B cell (primary cell): ENCODE measurements around the gene ITPR1. TPM values are rescaled to one million over a fixed set of nuclear protein-coding genes. Genes with fewer than 3 reads are reported as not detected.

Experiments
- ATAC-seq: fragments of 200-7000 bp; cut with Tn5 transposase; one replicate; pipeline ENCODE4 v1.10.0; 2021; ENCODE audit warnings: low read depth, mild to moderate bottlenecking, moderate number of reproducible peaks, moderate library complexity
- CTCF ChIA-PET: fragments of 350-600 bp; sonication (Branson Sonifier 250); formaldehyde crosslinking; loops from one replicate; lab custom pipeline; 2021; ENCODE audit warnings: antibody characterized with exemption, inconsistent platforms; lab: Charles Lee
- POLR2A ChIA-PET: fragments of 350-600 bp; sonication (Branson Sonifier 250); formaldehyde crosslinking; loops from one replicate; lab custom pipeline; 2021; ENCODE audit warnings: antibody characterized with exemption; lab: Charles Lee
- DNase-seq: peaks from one replicate; pipeline ENCODE4 v3.0.0; 2013
- H2AFZ ChIP-seq: 2 replicates; pipeline ENCODE4 v1.6.1; 2012; ENCODE audit warnings: mild to moderate bottlenecking, low read depth, low read length; ENCODE audit not compliant: insufficient read depth, poor library complexity, severe bottlenecking
- H3K27ac ChIP-seq, 2 donors: 1 replicate in 1 of 2; 2 replicates in 1 of 2; pipeline ENCODE4 v1.5.1; 2012 to 2013; ENCODE audit warnings: low read length in 2 of 2, mild to moderate bottlenecking in 2 of 2, moderate library complexity in 1 of 2
- H3K27me3 ChIP-seq, 4 experiments: fragments of 200-600 bp in 1 of 4; sonication (generic) in 1 of 4; replicated peaks in 1 of 4; 1 replicate in 2 of 4; 2 replicates in 2 of 4; pipeline versions ENCODE4 v1.6.1 to v1.7.0; 2013 to 2016; ENCODE audit warnings: low read length in 3 of 4, mild to moderate bottlenecking in 2 of 4, mixed read lengths in 1 of 4, moderate library complexity in 1 of 4; ENCODE audit not compliant: insufficient read depth in 4 of 4, control insufficient read depth in 3 of 4; ENCODE audit errors: control extremely low read depth in 1 of 4
- H3K36me3 ChIP-seq, 2 experiments: replicated peaks in 1 of 2; 1 replicate in 1 of 2; 2 replicates in 1 of 2; pipeline versions ENCODE4 v1.6.1 to v1.7.1; 2013; ENCODE audit warnings: low read length in 1 of 2; ENCODE audit not compliant: insufficient read depth in 2 of 2, control insufficient read depth in 1 of 2; ENCODE audit errors: control extremely low read depth in 1 of 2, extremely low read depth in 1 of 2
- H3K4me1 ChIP-seq, 2 donors: fragments of 200-600 bp in 1 of 2; sonication (generic) in 1 of 2; 1 replicate in 1 of 2; 2 replicates in 1 of 2; pipeline versions ENCODE4 v1.5.1 to v1.6.1; 2013 to 2017; ENCODE audit warnings: low read length in 2 of 2; ENCODE audit not compliant: control insufficient read depth in 2 of 2, insufficient read depth in 2 of 2
- H3K4me2 ChIP-seq: replicated peaks from 2 replicates; pipeline ENCODE3; 2012; ENCODE audit warnings: mild to moderate bottlenecking, low read depth, low read length; ENCODE audit not compliant: poor library complexity, severe bottlenecking
- H3K4me3 ChIP-seq, 5 experiments: fragments of 200-600 bp in 1 of 5; sonication (generic) in 1 of 5; 1 replicate in 3 of 5; 2 replicates in 2 of 5; pipeline versions ENCODE4 v1.5.1 to v1.7.0; 2011 to 2016; ENCODE audit warnings: low read length in 4 of 5, mild to moderate bottlenecking in 4 of 5, low read depth in 2 of 5, control low read depth in 1 of 5, moderate library complexity in 1 of 5; ENCODE audit not compliant: insufficient read depth in 1 of 5; ENCODE audit errors: control extremely low read depth in 1 of 5, extremely low read depth in 1 of 5
- H3K79me2 ChIP-seq: fragments of 200-600 bp; sonication (generic); one replicate; pipeline ENCODE4 v1.6.0; 2016; ENCODE audit warnings: low read length; ENCODE audit not compliant: control insufficient read depth, insufficient read depth
- H3K9ac ChIP-seq: fragments of 200-600 bp; sonication (generic); 2 replicates; pipeline ENCODE4 v1.6.1; 2017; ENCODE audit warnings: mild to moderate bottlenecking, low read length, moderate library complexity
- H3K9me3 ChIP-seq, 3 donors: one replicate each; pipeline versions ENCODE4 v1.6.1 to v1.7.1; 2013; ENCODE audit warnings: low read length in 2 of 3; ENCODE audit not compliant: control insufficient read depth in 2 of 3, insufficient read depth in 1 of 3; ENCODE audit errors: control extremely low read depth in 1 of 3
- H4K20me1 ChIP-seq: 2 replicates; pipeline ENCODE4 v1.6.0; 2012; ENCODE audit warnings: mild to moderate bottlenecking, low read length; ENCODE audit not compliant: insufficient read depth, control insufficient read depth, poor library complexity, severe bottlenecking
- H3K27ac Mint-ChIP-seq: one replicate; pipeline ENCODE4 v1.8.0; 2021; ENCODE audit warnings: mixed read lengths
- H3K27me3 Mint-ChIP-seq: one replicate; pipeline ENCODE4 v1.8.0; 2021; ENCODE audit warnings: mixed read lengths
- H3K4me1 Mint-ChIP-seq: one replicate; pipeline ENCODE4 v1.8.0; 2021; ENCODE audit warnings: mixed read lengths
- H3K4me3 Mint-ChIP-seq: one replicate; pipeline ENCODE4 v1.8.0; 2021; ENCODE audit warnings: mixed read lengths
- H3K9me3 Mint-ChIP-seq: one replicate; pipeline ENCODE4 v1.8.0; 2022; ENCODE audit warnings: mixed read lengths; ENCODE audit not compliant: insufficient read depth
- EZH2 ChIP-seq: IDR thresholded peaks from 2 replicates; pipeline ENCODE4 v1.6.1; 2012; ENCODE audit warnings: borderline replicate concordance, low read depth, mild to moderate bottlenecking, moderate library complexity, low read length; ENCODE audit not compliant: insufficient read depth, poor library complexity, severe bottlenecking
- WGBS: methylation state at CpG from one replicate; pipeline ENCODE4 v1.1.5; 2013; ENCODE audit warnings: missing lambda C conversion rate; ENCODE audit not compliant: insufficient coverage; 5-methylcytosine and 5-hydroxymethylcytosine counted together
- intact Hi-C: fragments of 100-400 bp; cut with micrococcal nuclease; formaldehyde crosslinking; loops from one replicate; pipeline ENCODE4 v1.10.0; 2022
- polyA plus RNA-seq: library from polyadenylated mRNA; depleted of rRNA; stranded (reverse); fragments of >200 nt; gene quantifications from 2 replicates; pipeline ENCODE4 v1.2.3, GENCODE V29; 2012
- total RNA-seq, 2 donors: library from RNA; stranded (reverse); fragments of 120-200 nt in 1 of 2; gene quantifications; 1 replicate in 1 of 2; 2 replicates in 1 of 2; pipeline versions ENCODE4 v1.2.3 to v1.2.4, GENCODE V29; 2013 to 2022
- TF ChIP-seq, protein P1 (sequence below): fragments of 200-600 bp; IDR thresholded peaks from one replicate; pipeline ENCODE4 v1.8.0; 2022; ENCODE audit warnings: antibody characterized with exemption, mild to moderate bottlenecking

ITPR1 gene
- total and polyA plus RNA-seq, 2 donors (not counting 1 experiment from before 2014, with no cell fraction given), result 64.0 to 332 TPM

DNA sequence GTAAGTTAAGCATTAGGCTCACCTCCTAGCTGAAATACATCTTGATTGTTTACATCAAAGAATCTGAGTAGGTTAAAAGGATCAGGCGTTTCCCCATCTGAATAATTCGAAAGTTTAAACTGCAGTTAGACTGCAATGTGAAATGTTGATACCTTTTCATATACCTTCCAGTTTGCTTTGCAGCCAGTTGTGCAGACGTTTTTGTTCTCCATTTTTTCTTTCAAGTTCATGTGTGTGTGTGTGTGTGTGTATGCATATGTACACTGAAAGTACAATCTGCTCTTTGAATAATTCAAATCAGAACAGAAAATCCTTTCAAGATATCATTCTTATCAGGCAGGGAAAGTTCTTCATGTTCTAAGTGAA, 2.9 kb downstream of the ITPR1 start:
- no peak overlapping the region for H2AFZ ChIP-seq
- DNase-seq, result no peak
- no CpG with 5 or more reads among the region's 3 CpGs for WGBS
- no peaks in the 10 kb centered on the region for H3K9me3 Mint-ChIP-seq
- TF ChIP-seq EZH2, result no peak
- TF ChIP-seq, protein P1, sequence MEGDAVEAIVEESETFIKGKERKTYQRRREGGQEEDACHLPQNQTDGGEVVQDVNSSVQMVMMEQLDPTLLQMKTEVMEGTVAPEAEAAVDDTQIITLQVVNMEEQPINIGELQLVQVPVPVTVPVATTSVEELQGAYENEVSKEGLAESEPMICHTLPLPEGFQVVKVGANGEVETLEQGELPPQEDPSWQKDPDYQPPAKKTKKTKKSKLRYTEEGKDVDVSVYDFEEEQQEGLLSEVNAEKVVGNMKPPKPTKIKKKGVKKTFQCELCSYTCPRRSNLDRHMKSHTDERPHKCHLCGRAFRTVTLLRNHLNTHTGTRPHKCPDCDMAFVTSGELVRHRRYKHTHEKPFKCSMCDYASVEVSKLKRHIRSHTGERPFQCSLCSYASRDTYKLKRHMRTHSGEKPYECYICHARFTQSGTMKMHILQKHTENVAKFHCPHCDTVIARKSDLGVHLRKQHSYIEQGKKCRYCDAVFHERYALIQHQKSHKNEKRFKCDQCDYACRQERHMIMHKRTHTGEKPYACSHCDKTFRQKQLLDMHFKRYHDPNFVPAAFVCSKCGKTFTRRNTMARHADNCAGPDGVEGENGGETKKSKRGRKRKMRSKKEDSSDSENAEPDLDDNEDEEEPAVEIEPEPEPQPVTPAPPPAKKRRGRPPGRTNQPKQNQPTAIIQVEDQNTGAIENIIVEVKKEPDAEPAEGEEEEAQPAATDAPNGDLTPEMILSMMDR, result no peak
- peak overlapping the region; percentile 96 for H3K4me3 Mint-ChIP-seq
- H3K9me3 ChIP-seq, result no peaks in the 10 kb centered on the region
- H4K20me1 ChIP-seq, result peaks cover 12% of the 10 kb centered on the region
- H3K36me3 ChIP-seq, result peaks cover 2 to 48% of the 10 kb centered on the region in 2 experiments
- peaks cover 38 to 46% of the 10 kb centered on the region in 2 donors for H3K4me1 ChIP-seq
- H3K4me2 ChIP-seq, result peak overlapping the region; percentile 96
- POLR2A ChIA-PET, result interaction anchor here (0.7 to 4.5 kb wide), 2 partner anchors 8 to 55 kb away, joined by 3 to 96 read pairs; no protein-coding TSS in a partner anchor
- H3K27ac ChIP-seq, result peak overlapping the region in 1 of 2 donors; percentile 53
- ATAC-seq, result no peak
- CTCF ChIA-PET, result interaction anchor here (0.8 to 6.1 kb wide), 4 partner anchors 11 to 138 kb away, joined by 3 to 66 read pairs (median 34); no protein-coding TSS in a partner anchor
- H3K27me3 Mint-ChIP-seq, result no peaks in the 10 kb centered on the region
- peak overlapping the region; percentile 96 for H3K9ac ChIP-seq
- intact Hi-C loops, result loop anchor here (10.0 kb wide), 1 partner anchor 141 kb away; no protein-coding TSS in a partner anchor
- peak overlapping the region in 4 of 5 experiments; percentile 90 to 98 (median 92) for H3K4me3 ChIP-seq
- H3K27me3 ChIP-seq, result no peaks in the 10 kb centered on the region
- peak overlapping the region; percentile 69 for H3K27ac Mint-ChIP-seq
- peaks cover 61% of the 10 kb centered on the region for H3K4me1 Mint-ChIP-seq
- peaks cover 85% of the 10 kb centered on the region for H3K79me2 ChIP-seq

DNA sequence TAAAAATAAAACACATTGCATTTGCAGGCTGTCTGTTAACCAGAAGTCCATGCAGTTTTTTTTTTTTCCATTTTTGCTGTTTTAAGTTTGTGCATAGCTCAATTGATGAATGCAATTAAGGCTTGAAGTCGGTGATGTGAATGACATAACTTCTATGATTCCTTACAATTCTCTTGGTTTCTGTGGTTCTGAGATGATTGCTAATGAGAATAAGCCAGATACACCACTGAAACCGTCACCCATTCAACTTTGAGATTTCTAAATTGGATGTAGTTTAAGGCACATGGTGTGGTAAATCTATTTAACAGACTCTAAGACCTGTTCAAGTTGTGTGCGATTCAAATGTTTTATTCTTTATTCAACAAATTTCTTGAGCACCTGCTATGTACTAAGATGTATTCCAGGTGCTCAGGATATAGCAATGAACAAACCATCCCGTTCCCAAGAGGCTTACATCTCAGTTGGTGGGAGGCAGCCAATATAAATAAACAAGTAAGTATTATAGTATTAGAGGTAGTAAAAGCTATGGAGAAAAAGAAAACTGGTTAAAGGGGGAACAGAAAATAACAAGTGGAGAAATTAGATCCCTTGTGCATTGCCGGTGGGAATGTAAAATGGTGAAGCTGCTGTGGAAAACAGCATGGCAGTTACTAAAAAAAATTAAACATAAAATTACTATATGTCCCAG, 4.0 kb downstream of the ITPR1 start:
- ATAC-seq (no peak), DNase-seq (no peak)
- no peak overlapping the region for H3K9ac ChIP-seq
- no peak overlapping the region for H2AFZ ChIP-seq
- H3K36me3 ChIP-seq, result peaks cover 5 to 59% of the 10 kb centered on the region in 2 experiments
- peaks cover 67% of the 10 kb centered on the region for H3K4me1 Mint-ChIP-seq
- no peaks in the 10 kb centered on the region for H3K27me3 ChIP-seq
- H3K4me2 ChIP-seq, result peak overlapping the region; percentile 96
- no peaks in the 10 kb centered on the region for H3K27me3 Mint-ChIP-seq
- H3K27ac Mint-ChIP-seq, result peak overlapping the region; percentile 69
- H3K27ac ChIP-seq, result peak overlapping the region in 1 of 2 donors; percentile 53
- peaks cover 95% of the 10 kb centered on the region for H3K79me2 ChIP-seq
- H3K4me1 ChIP-seq, result peaks cover 43 to 51% of the 10 kb centered on the region in 2 donors
- no peak for TF ChIP-seq EZH2
- TF ChIP-seq, protein P1, result no peak
- no CpG with 5 or more reads among the region's 5 CpGs for WGBS
- no peaks in the 10 kb centered on the region for H3K9me3 ChIP-seq
- H3K4me3 Mint-ChIP-seq, result peak overlapping the region; percentile 96
- peaks cover 12% of the 10 kb centered on the region for H4K20me1 ChIP-seq
- H3K4me3 ChIP-seq, result peak overlapping the region in 1 of 5 experiments; percentile 98
- H3K9me3 Mint-ChIP-seq, result no peaks in the 10 kb centered on the region
- intact Hi-C loops, result loop anchor here (10.0 kb wide), 1 partner anchor 142 kb away; no protein-coding TSS in a partner anchor
- POLR2A ChIA-PET, result no interaction called here
- CTCF ChIA-PET, result interaction anchor here (6.0 kb wide), 1 partner anchor 21 kb away, joined by 44 read pairs; no protein-coding TSS in a partner anchor
